Measurements from ENCODE around the gene KCND3.
A peak's percentile ranks its signal among the peaks of the same experiment; 100 is the strongest.

KCND3 gene

DNA sequence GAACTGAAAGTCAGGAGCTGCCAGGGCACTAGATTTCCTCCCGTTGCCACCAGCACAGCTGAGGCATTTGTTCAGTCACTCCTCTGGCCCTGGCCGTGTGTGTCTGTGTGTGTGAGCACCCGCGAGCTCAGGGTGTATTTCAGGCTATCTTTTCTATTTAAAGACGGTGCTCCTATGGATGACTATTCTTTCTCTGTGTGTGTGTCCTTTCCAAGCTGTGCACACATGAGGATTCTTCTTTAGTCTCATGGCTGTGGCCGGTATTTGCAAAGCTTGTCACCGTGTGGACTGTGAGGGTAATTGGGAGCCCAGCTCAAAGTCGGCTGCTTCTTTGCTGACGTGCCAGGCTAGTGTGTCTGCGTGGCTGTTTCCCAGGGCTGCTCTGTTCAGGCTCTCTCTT lies 3.0 kb upstream of the KCND3 start:
- TF ChIP-seq FOXP2 (optimal IDR thresholded peaks at IDR 0.05; ENCODE audit: control extremely low read depth, extremely low read length, insufficient read depth) (no peak), POLR2AphosphoS5 (IDR thresholded peaks at IDR 0.05; ENCODE audit: borderline replicate concordance, low read depth, low read length) (no peak), EZH2 (IDR thresholded peaks at IDR 0.05) (no peak)
- no peak overlapping the region for H3K27ac ChIP-seq

DNA sequence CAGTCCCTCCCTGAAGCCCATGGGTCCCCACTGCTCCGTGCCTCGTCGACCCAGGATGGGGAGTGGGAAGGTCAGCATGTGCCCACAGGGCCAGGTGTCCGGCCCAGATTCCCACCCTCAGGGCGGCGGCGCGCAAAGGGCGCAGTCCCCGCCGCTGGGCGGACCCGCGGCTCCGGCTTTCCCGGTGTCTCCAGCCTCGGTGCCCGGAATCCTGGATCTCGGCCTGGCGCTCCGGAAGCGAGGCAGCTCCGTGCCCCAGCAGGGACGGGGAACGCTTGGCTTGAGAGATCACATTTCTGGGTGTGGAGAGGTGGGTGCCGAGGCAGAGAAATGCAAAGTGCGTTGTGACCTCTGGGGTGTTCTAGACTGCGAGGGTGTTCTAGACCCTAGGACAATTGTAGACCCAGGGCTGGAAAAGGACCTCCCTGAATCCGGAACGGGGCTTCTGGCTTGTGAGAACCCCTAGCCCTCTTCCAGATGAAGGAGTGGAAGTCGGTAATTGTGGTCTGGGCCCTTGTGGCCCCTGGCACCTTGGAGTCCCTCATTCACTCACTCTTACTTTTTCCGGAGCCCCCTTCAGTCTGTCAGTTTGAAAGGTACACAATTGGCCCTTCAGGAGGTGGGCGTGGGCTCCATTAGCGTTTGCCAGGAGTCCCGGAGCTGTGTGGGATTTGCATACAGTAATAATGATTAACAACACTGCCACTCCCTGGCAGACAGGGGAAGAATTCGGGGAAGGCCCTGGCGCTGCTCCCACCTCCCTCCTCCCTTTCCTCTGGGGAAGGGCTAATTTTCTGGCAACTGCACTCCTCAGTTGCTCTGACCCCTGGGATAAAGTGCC lies 1.6 kb upstream of the KCND3 start:
- H3K27ac ChIP-seq: no peak overlapping the region

More for the DNA sequence above, 3.0 kb upstream of the KCND3 start:
- no peaks in the 10 kb centered on the region for H3K36me3 ChIP-seq (ENCODE audit: insufficient read depth, low read length)
- no peak for DNase-seq (ENCODE audit: low read depth, low spot score)
- no peak overlapping the region for H3K9ac ChIP-seq (ENCODE audit: insufficient read length)
- H3K4me3 ChIP-seq: no peak overlapping the region
- H3K9me3 ChIP-seq (ENCODE audit: low read depth, low read length): no peaks in the 10 kb centered on the region

DNA sequence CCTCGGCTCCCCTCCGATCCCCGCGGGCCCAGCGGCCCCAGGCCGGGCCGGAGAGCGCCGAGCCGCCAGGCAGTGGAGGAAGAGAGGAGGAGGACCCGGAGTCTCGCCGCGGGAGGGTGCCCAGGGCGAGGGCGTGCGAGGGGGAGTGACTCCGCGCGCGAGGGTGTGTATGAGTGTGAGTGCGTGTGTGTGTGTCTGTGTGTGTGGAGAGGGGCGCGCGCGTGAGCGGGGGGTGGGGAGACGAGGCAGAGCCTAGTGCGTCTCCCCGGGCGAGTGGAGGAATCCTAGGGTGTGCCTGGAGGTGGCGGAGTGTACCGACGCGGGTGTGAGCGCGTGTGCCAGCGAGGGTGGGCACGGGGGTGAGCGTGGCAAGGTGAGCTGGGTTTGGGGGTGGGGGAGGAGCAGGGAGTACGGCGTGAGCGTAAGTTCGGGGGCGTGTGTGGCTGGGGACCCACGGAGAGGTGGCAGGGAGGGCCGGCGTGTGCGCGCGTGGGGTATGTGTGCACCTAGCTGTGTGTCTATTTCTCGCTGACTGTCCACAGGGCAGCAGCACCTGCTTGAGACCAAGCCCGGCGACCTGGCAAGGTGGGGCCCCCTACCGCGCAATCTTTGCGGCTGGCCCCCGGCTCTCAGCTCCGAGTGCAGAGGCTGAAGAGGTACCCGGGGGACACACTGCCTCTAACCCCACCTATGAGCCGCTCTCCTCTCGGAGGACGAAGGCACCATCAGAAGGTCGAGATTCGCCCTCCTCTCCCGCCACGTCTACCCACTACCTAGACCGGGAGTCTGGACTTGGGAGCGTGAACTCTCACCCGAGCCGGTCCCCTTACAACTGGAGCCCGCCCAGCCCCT lies 784 bp upstream of the KCND3 start:
- no peak for TF ChIP-seq POLR2AphosphoS5 (IDR thresholded peaks at IDR 0.05; ENCODE audit: borderline replicate concordance, low read depth, low read length)
- no peak for TF ChIP-seq EZH2 (IDR thresholded peaks at IDR 0.05)
- no peak for TF ChIP-seq FOXP2 (optimal IDR thresholded peaks at IDR 0.05; ENCODE audit: control extremely low read depth, extremely low read length, insufficient read depth)
- H3K27ac ChIP-seq: no peak overlapping the region
- no peak overlapping the region for H3K9ac ChIP-seq (ENCODE audit: insufficient read length)
- peak overlapping the region; percentile 22; the same call in 1 of the 2 replicates for H3K4me3 ChIP-seq
- H3K36me3 ChIP-seq (ENCODE audit: insufficient read depth, low read length): no peaks in the 10 kb centered on the region
- no peaks in the 10 kb centered on the region for H3K9me3 ChIP-seq (ENCODE audit: low read depth, low read length)
- DNase-seq (ENCODE audit: low read depth, low spot score): no peak

More for the DNA sequence above, 1.6 kb upstream of the KCND3 start:
- Histone ChIP-seq H3K9me3 (ENCODE audit: low read depth, low read length) (no peaks in the 10 kb centered on the region), H3K9ac (ENCODE audit: insufficient read length) (no peak overlapping the region), H3K36me3 (ENCODE audit: insufficient read depth, low read length) (no peaks in the 10 kb centered on the region), H3K4me3 (no peak overlapping the region)
- no peak for TF ChIP-seq EZH2 (IDR thresholded peaks at IDR 0.05)
- no peak for TF ChIP-seq POLR2AphosphoS5 (IDR thresholded peaks at IDR 0.05; ENCODE audit: borderline replicate concordance, low read depth, low read length)
- TF ChIP-seq FOXP2 (optimal IDR thresholded peaks at IDR 0.05; ENCODE audit: control extremely low read depth, extremely low read length, insufficient read depth): no peak
- DNase-seq (ENCODE audit: low read depth, low spot score): peak; percentile 1

DNA sequence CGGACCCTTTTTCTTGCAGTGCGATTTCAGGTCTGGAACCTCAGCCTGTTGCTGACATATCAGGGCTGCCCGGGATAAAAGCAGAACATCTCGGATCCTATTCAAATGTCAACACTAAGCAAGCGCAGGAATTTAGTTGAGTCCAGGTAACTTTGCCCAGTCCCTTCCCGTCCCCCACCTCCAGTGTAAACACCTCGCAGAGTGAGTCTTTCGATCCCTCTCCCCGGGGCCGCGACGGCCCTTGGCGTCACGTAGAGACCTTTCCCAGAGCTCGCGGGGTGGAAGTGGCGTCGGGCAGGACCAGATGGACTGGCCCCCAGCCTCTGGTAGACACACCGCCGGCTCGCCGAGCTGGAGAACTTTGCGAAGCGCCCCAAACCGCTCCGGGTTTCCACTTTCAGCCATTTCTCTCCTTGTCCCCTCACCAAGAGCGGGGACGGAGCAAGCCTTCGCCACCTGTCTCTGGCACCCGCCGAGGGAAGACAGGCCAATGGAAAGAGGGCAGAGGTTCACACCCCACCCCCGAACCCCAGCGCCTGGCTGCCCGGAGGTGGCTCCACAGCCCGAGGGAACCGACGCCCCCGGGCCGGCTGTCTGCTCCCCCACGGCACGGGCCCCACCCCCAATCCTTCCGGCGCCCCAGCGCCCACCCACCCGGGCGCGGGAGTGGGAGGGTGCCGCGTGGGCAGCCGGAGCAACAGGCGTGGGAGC lies 570 bp downstream of the KCND3 start:
- peak; percentile 64 for TF ChIP-seq EZH2 (IDR thresholded peaks at IDR 0.05)
- TF ChIP-seq POLR2AphosphoS5 (IDR thresholded peaks at IDR 0.05; ENCODE audit: borderline replicate concordance, low read depth, low read length): no peak
- TF ChIP-seq FOXP2 (optimal IDR thresholded peaks at IDR 0.05; ENCODE audit: control extremely low read depth, extremely low read length, insufficient read depth): no peak
- no peaks in the 10 kb centered on the region for H3K36me3 ChIP-seq (ENCODE audit: insufficient read depth, low read length)
- no peak for DNase-seq (ENCODE audit: low read depth, low spot score)
- no peak overlapping the region for H3K9ac ChIP-seq (ENCODE audit: insufficient read length)
- H3K9me3 ChIP-seq (ENCODE audit: low read depth, low read length): no peaks in the 10 kb centered on the region
- H3K4me3 ChIP-seq: no peak overlapping the region
- no peak overlapping the region for H3K27ac ChIP-seq

DNA sequence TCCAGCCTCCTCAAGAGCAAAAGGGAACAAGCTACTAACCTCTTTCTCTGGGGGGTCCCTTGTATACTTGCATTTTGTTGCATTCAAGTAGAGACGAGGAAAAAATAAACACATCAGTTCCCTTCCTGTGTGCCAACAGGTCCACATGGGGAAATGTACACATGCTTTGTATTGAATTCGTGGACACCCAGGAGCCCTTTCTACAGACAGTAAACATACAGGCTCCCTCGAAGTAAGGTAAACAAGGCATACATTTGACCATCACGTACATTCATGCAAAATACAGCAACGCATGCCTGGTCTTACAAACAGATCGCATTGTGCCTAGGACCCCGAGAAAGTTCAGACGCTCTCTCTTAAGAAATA lies 1.1 kb downstream of the KCND3 start:
- H3K27ac ChIP-seq: no peak overlapping the region
- H3K36me3 ChIP-seq (ENCODE audit: insufficient read depth, low read length): no peaks in the 10 kb centered on the region
- no peak for DNase-seq (ENCODE audit: low read depth, low spot score)
- TF ChIP-seq FOXP2 (optimal IDR thresholded peaks at IDR 0.05; ENCODE audit: control extremely low read depth, extremely low read length, insufficient read depth) (no peak), POLR2AphosphoS5 (IDR thresholded peaks at IDR 0.05; ENCODE audit: borderline replicate concordance, low read depth, low read length) (no peak), EZH2 (IDR thresholded peaks at IDR 0.05) (no peak)
- no peak overlapping the region for H3K4me3 ChIP-seq
- no peak overlapping the region for H3K9ac ChIP-seq (ENCODE audit: insufficient read length)
- no peaks in the 10 kb centered on the region for H3K9me3 ChIP-seq (ENCODE audit: low read depth, low read length)

DNA sequence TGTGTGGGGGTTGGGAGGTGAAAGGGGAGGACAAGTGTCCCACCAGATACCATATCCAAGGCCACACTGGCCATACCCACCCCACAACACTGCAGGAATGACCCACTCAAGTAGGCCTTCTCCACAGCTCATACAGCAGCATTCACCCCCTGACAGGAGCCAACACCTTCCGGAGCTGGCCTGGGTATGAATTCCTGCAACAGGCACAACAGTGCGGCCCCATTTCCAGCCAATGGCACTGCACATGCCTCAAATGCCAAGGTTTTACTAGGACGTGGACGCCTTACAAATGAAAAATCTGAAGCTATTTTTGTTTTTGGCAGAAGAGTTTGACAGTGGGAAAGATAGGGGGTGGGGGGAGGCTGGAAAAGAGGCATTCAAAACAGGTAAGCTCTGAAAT lies 2.0 kb downstream of the KCND3 start:
- H3K9ac ChIP-seq (ENCODE audit: insufficient read length): no peak overlapping the region
- no peak for DNase-seq (ENCODE audit: low read depth, low spot score)
- H3K27ac ChIP-seq: no peak overlapping the region
- H3K4me3 ChIP-seq: no peak overlapping the region
- H3K36me3 ChIP-seq (ENCODE audit: insufficient read depth, low read length): no peaks in the 10 kb centered on the region
- no peaks in the 10 kb centered on the region for H3K9me3 ChIP-seq (ENCODE audit: low read depth, low read length)
- no peak for TF ChIP-seq EZH2 (IDR thresholded peaks at IDR 0.05)
- no peak for TF ChIP-seq FOXP2 (optimal IDR thresholded peaks at IDR 0.05; ENCODE audit: control extremely low read depth, extremely low read length, insufficient read depth)
- TF ChIP-seq POLR2AphosphoS5 (IDR thresholded peaks at IDR 0.05; ENCODE audit: borderline replicate concordance, low read depth, low read length): no peak

DNA sequence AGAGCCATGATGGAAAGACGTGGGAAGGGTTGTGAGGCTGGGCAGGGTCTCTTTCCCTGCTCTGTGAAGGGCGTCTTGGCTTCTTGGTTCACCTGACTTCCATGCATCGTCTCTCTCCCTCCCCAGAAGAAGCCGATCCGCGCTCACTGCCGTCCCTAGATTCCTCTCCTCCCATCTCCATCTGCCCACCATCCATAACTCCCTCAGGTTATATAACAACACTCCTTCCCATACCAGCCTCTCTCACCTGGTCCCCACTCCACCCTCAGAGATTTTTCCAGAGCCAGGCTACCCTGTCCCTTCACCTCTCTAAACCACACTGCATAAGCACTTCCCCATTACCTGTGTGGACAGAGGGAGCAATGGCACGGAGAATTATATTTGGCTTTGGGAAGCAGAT lies 6.0 kb downstream of the KCND3 start:
- H3K4me3 ChIP-seq: no peak overlapping the region
- TF ChIP-seq EZH2 (IDR thresholded peaks at IDR 0.05): no peak
- TF ChIP-seq FOXP2 (optimal IDR thresholded peaks at IDR 0.05; ENCODE audit: control extremely low read depth, extremely low read length, insufficient read depth): no peak
- no peak for TF ChIP-seq POLR2AphosphoS5 (IDR thresholded peaks at IDR 0.05; ENCODE audit: borderline replicate concordance, low read depth, low read length)
- H3K27ac ChIP-seq: no peak overlapping the region
- H3K36me3 ChIP-seq (ENCODE audit: insufficient read depth, low read length): no peaks in the 10 kb centered on the region
- no peak for DNase-seq (ENCODE audit: low read depth, low spot score)
- no peak overlapping the region for H3K9ac ChIP-seq (ENCODE audit: insufficient read length)
- no peaks in the 10 kb centered on the region for H3K9me3 ChIP-seq (ENCODE audit: low read depth, low read length)

DNA sequence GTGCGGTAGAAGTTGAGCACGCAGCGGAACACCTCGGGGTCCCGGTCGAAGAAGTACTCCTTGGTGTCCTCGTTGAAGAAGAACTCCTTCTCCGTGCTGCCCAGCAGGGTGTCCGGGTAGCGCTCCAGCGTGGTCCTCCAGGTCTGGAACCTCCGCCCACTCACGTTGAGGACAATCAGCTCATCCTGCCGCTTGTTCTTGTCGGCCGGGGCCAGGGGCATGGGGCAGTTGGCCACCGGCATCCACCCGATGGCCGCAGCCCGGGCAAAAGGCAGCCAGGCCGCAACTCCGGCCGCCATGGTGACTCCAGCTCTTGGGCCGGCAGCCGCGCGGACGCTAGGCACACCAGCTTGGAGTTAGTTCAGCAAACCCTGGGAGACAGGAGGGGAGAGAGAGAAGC lies 7.0 kb downstream of the KCND3 start:
- TF ChIP-seq POLR2AphosphoS5 (IDR thresholded peaks at IDR 0.05; ENCODE audit: borderline replicate concordance, low read depth, low read length): no peak
- no peak for TF ChIP-seq EZH2 (IDR thresholded peaks at IDR 0.05)
- no peak for TF ChIP-seq FOXP2 (optimal IDR thresholded peaks at IDR 0.05; ENCODE audit: control extremely low read depth, extremely low read length, insufficient read depth)
- no peak overlapping the region for H3K27ac ChIP-seq
- no peak overlapping the region for H3K9ac ChIP-seq (ENCODE audit: insufficient read length)
- no peaks in the 10 kb centered on the region for H3K36me3 ChIP-seq (ENCODE audit: insufficient read depth, low read length)
- DNase-seq (ENCODE audit: low read depth, low spot score): no peak
- H3K9me3 ChIP-seq (ENCODE audit: low read depth, low read length): no peaks in the 10 kb centered on the region
- H3K4me3 ChIP-seq: no peak overlapping the region

Measured in SK-N-MC (cell line).